KMS-11 (cell line): ENCODE data around the gene DMBX1.

Experiments used
- H2AFZ ChIP-seq: fragments of 200-600 bp; sonication (generic); 2 replicates; pipeline ENCODE4 v1.6.1; 2016; ENCODE audit warnings: antibody characterized with exemption, mixed run types, low read depth
- H3K27ac ChIP-seq: fragments of 200-600 bp; sonication (generic); 2 replicates; pipeline ENCODE4 v1.6.1; 2016; ENCODE audit warnings: mild to moderate bottlenecking, mixed run types
- H3K27me3 ChIP-seq: fragments of 200-600 bp; sonication (generic); 2 replicates; pipeline ENCODE4 v1.6.1; 2017; ENCODE audit warnings: mild to moderate bottlenecking, low read depth, mixed run types, moderate library complexity; ENCODE audit not compliant: insufficient read depth
- H3K36me3 ChIP-seq: fragments of 200-600 bp; sonication (generic); 2 replicates; pipeline ENCODE4 v1.6.1; 2017; ENCODE audit warnings: mild to moderate bottlenecking, mixed run types; ENCODE audit not compliant: insufficient read depth
- H3K4me1 ChIP-seq: fragments of 200-600 bp; sonication (generic); 2 replicates; pipeline ENCODE4 v1.6.1; 2016; ENCODE audit warnings: mild to moderate bottlenecking, low read depth, mixed run types; ENCODE audit not compliant: poor library complexity, severe bottlenecking
- H3K4me2 ChIP-seq: fragments of 200-600 bp; sonication (generic); 2 replicates; pipeline ENCODE4 v1.7.0; 2016; ENCODE audit warnings: mild to moderate bottlenecking, mixed run types
- H3K4me3 ChIP-seq: fragments of 200-600 bp; sonication (generic); IDR thresholded peaks from 2 replicates; pipeline ENCODE4 v1.6.1; 2017; ENCODE audit warnings: low read depth, low read length, mixed read lengths; ENCODE audit not compliant: insufficient read depth
- H3K79me2 ChIP-seq: fragments of 200-600 bp; sonication (generic); 2 replicates; pipeline ENCODE4 v1.6.1; 2016; ENCODE audit warnings: low read depth, mixed run types; ENCODE audit not compliant: insufficient read depth
- H3K9ac ChIP-seq: fragments of 200-600 bp; sonication (generic); 2 replicates; pipeline ENCODE4 v1.6.1; 2016; ENCODE audit warnings: mild to moderate bottlenecking, mixed run types
- H4K20me1 ChIP-seq: fragments of 200-600 bp; sonication (generic); 2 replicates; pipeline ENCODE4 v1.6.1; 2016; ENCODE audit warnings: mild to moderate bottlenecking, mixed run types; ENCODE audit not compliant: insufficient read depth
- TF ChIP-seq, protein P1 (sequence below): fragments of 200-600 bp; sonication (generic); conservative IDR thresholded peaks from 2 replicates; pipeline ENCODE4 v1.6.1; 2017; ENCODE audit warnings: low read depth, mild to moderate bottlenecking, antibody characterized with exemption, low read length, moderate library complexity, mixed read lengths

The DMBX1 gene

GRCh38 chr1:46449223-46450159 lies 40.1 kb upstream of the DMBX1 start:
- Histone ChIP-seq H3K4me2 (no peak overlapping the region), H3K4me3 (no peak overlapping the region), H3K9ac (no peak overlapping the region), H3K27me3 (peaks cover 18% of the 10 kb centered on the region), H3K4me1 (no peaks in the 10 kb centered on the region), H3K36me3 (no peaks in the 10 kb centered on the region), H2AFZ (no peak overlapping the region), H3K27ac (no peak overlapping the region), H3K79me2 (no peaks in the 10 kb centered on the region), H4K20me1 (no peaks in the 10 kb centered on the region)
- TF ChIP-seq, protein P1, sequence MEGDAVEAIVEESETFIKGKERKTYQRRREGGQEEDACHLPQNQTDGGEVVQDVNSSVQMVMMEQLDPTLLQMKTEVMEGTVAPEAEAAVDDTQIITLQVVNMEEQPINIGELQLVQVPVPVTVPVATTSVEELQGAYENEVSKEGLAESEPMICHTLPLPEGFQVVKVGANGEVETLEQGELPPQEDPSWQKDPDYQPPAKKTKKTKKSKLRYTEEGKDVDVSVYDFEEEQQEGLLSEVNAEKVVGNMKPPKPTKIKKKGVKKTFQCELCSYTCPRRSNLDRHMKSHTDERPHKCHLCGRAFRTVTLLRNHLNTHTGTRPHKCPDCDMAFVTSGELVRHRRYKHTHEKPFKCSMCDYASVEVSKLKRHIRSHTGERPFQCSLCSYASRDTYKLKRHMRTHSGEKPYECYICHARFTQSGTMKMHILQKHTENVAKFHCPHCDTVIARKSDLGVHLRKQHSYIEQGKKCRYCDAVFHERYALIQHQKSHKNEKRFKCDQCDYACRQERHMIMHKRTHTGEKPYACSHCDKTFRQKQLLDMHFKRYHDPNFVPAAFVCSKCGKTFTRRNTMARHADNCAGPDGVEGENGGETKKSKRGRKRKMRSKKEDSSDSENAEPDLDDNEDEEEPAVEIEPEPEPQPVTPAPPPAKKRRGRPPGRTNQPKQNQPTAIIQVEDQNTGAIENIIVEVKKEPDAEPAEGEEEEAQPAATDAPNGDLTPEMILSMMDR = no peak

DNA sequence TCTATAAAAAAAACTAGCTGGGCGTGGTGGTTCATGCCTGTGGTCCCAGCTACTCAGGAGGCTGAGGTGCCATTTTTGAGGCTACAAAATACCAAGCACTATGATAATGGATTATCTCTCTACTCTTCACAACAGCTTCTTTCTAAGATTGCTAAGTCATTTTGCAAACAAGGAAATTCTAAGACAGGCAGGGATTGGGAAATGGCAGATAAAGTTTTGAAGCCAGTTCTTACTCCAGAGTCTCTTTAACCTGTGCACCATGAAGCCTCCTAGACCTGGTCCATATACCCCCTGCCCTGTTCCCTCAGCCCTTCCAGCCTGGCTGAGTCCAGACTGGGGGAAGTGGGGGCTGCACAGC lies 39.5 kb upstream of the DMBX1 start:
- Histone ChIP-seq H3K27ac (no peak overlapping the region), H3K27me3 (peaks cover 15% of the 10 kb centered on the region), H3K36me3 (no peaks in the 10 kb centered on the region), H2AFZ (no peak overlapping the region), H3K4me2 (no peak overlapping the region), H3K4me1 (no peaks in the 10 kb centered on the region), H3K4me3 (no peak overlapping the region), H3K79me2 (no peaks in the 10 kb centered on the region), H3K9ac (no peak overlapping the region), H4K20me1 (no peaks in the 10 kb centered on the region)
- TF ChIP-seq, protein P1 = no peak

GRCh38 chr1:46451948-46452930 lies 37.4 kb upstream of the DMBX1 start:
- H3K79me2 ChIP-seq = no peaks in the 10 kb centered on the region
- no peaks in the 10 kb centered on the region for H4K20me1 ChIP-seq
- peaks cover 14% of the 10 kb centered on the region for H3K27me3 ChIP-seq
- no peak overlapping the region for H3K9ac ChIP-seq
- H3K4me3 ChIP-seq = no peak overlapping the region
- H2AFZ ChIP-seq = no peak overlapping the region
- no peak overlapping the region for H3K4me2 ChIP-seq
- no peaks in the 10 kb centered on the region for H3K4me1 ChIP-seq
- H3K27ac ChIP-seq = no peak overlapping the region
- TF ChIP-seq, protein P1 = no peak
- H3K36me3 ChIP-seq = no peaks in the 10 kb centered on the region

- Histone ChIP-seq H4K20me1 (no peaks in the 10 kb centered on the region), H3K4me3 (no peak overlapping the region), H3K79me2 (no peaks in the 10 kb centered on the region), H3K4me1 (no peaks in the 10 kb centered on the region), H2AFZ (no peak overlapping the region), H3K36me3 (no peaks in the 10 kb centered on the region), H3K4me2 (no peak overlapping the region), H3K9ac (no peak overlapping the region), H3K27ac (no peak overlapping the region), H3K27me3 (peaks cover 14% of the 10 kb centered on the region)
- TF ChIP-seq, protein P1 = no peak
These were observed 36.7 kb upstream of the DMBX1 start for GRCh38 chr1:46452931-46453325.
